Ovary (tissue), 9 donors: ENCODE measurements around the gene EXOSC7. TPM values are rescaled to one million over a fixed set of nuclear protein-coding genes. Genes with fewer than 3 reads are reported as not detected.

Experiments used
- DNase-seq, 5 donors: peaks; one replicate each; pipeline ENCODE4 v3.0.0-alpha.2; 2019 to 2020
- H3K27ac ChIP-seq, 2 donors: fragments of 200-600 bp; one replicate each; pipeline versions ENCODE4 v1.5.1 to v1.8.0; 2019 to 2022
- H3K27me3 ChIP-seq: fragments of 200-600 bp; one replicate; pipeline ENCODE4 v1.8.0; 2022
- H3K36me3 ChIP-seq: fragments of 200-600 bp; sonication (generic); one replicate; pipeline ENCODE4 v1.5.1; 2019
- H3K4me1 ChIP-seq: one replicate; pipeline ENCODE4 v1.8.1; 2013; ENCODE audit warnings: mild to moderate bottlenecking, moderate library complexity; ENCODE audit not compliant: insufficient read depth
- H3K4me3 ChIP-seq: fragments of 200-600 bp; sonication (generic); one replicate; pipeline ENCODE4 v1.5.1; 2017
- H3K9me3 ChIP-seq, 2 donors: fragments of 200-600 bp in 1 of 2; sonication (generic) in 1 of 2; one replicate each; pipeline versions ENCODE4 v1.5.1 to v1.8.1; 2013 to 2019; ENCODE audit warnings: mild to moderate bottlenecking in 1 of 2, moderate library complexity in 1 of 2
- CTCF ChIP-seq, 3 donors: fragments of 450-650 bp in 2 of 3; fragments of 200-600 bp in 1 of 3; IDR thresholded peaks; one replicate each; pipeline versions ENCODE4 v1.5.1 to v1.8.0; 2016 to 2022; ENCODE audit warnings: antibody characterized with exemption in 3 of 3, mild to moderate bottlenecking in 1 of 3
- EP300 ChIP-seq: sonication (generic); formaldehyde crosslinking; IDR thresholded peaks from one replicate; pipeline ENCODE4 v1.6.1; 2017; ENCODE audit warnings: antibody characterized with exemption
- POLR2A ChIP-seq: fragments of 450-650 bp; IDR thresholded peaks from one replicate; pipeline ENCODE4 v1.6.1; 2017; ENCODE audit warnings: antibody characterized with exemption, mild to moderate bottlenecking, moderate library complexity
- WGBS, 3 donors: extraction: QIAGEN DNeasy Blood & Tissue Kit in 1 of 3; methylation state at CpG; one replicate each; pipeline versions ENCODE4 v1.1.5 to v1.1.7; 2013 to 2017; 5-methylcytosine and 5-hydroxymethylcytosine counted together
- intact Hi-C, 4 donors: fragments of 100-400 bp; cut with DNase I; formaldehyde crosslinking; loops; one replicate each; pipeline versions ENCODE4 v1.11.0 to v1.15.1; 2022 to 2023
- polyA plus RNA-seq, 2 donors: library from polyadenylated mRNA; stranded (reverse); fragments of 200-250 nt in 1 of 2; fragments of 350-450 nt in 1 of 2; fragmentation: Illumina TruSeq in 1 of 2; extraction: RNeasy Lipid Tissue Mini Kit (QIAGEN cat#74804) in 1 of 2; gene quantifications; one replicate each; pipeline ENCODE4 v1.2.3, GENCODE V29; 2013 to 2014
- total RNA-seq, 7 donors: library from RNA; depleted of rRNA in 2 of 7; stranded (reverse); fragments of >200 nt in 2 of 7; fragmentation: NEBNext Ultra II Directional in 3 of 7; extraction: Animal tissue kit (Norgen Biotek cat#: 25700) in 3 of 7; gene quantifications; one replicate each; pipeline versions ENCODE4 v1.1.0 to v1.2.4, GENCODE V29; 2016 to 2023
- donor health status: DM: no; HTN: no; CAD: no; lungs with moderate emphysema.
- donor health status: DM: no; HTN: no; CAD: no.
- donor health status: Bipolar disorder and iron deficiency.
- donor health status: DM: yes; HTN: yes; CAD: no.
- donor health status: DM: no; HTN: no; CAD: no.
- donor health status: DM: yes; HTN: yes; CAD: no.

Gene EXOSC7
- total and polyA plus RNA-seq, 9 donors: 28.3 to 39.3 (median 35.4) TPM

DNA sequence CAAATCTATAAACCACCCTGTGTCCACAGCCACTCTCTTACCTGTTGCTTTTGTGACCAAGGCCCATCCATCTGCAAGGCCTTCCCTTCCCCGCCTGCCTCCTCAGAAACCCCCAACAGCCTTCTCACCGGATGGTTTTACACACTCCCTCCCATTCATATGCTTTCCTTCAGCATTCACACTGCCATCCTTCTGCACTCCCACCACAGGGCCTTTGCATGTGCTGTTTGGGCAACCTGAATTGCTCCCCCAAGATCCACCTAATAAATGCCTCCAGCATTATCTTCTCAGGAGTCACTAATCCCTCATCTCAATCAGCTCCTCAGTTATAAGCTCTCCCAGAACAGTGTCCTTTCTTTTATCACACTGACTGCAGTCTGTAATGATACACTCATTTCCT is 56.1 kb downstream of the EXOSC7 start:
- WGBS, 3 donors: 93 to 98% (median 94%) methylated on average over 2 of the region's 2 CpGs
- TF ChIP-seq POLR2A (no peak), CTCF (IDR thresholded peaks at IDR 0.05) (no peak), EP300 (no peak)
- H3K36me3 ChIP-seq: no peaks in the 10 kb centered on the region
- no peaks in the 10 kb centered on the region for H3K27me3 ChIP-seq
- intact Hi-C loops: loop anchor here in 3 of 4 donors (10.0 kb wide), 3 partner anchors 463 to 483 kb away; no protein-coding TSS in a partner anchor
- no peak overlapping the region for H3K4me3 ChIP-seq
- H3K4me1 ChIP-seq: peaks cover 7% of the 10 kb centered on the region
- no peaks in the 10 kb centered on the region for H3K9me3 ChIP-seq
- no peak overlapping the region for H3K27ac ChIP-seq
- DNase-seq: no peak

- Histone ChIP-seq H3K4me1 (peaks cover 6% of the 10 kb centered on the region), H3K36me3 (no peaks in the 10 kb centered on the region), H3K27ac (no peak overlapping the region), H3K27me3 (no peaks in the 10 kb centered on the region), H3K4me3 (no peak overlapping the region), H3K9me3 (no peaks in the 10 kb centered on the region)
- intact Hi-C loops: loop anchor here in 3 of 4 donors (10.0 kb wide), 3 partner anchors 461 to 481 kb away; no protein-coding TSS in a partner anchor
- DNase-seq: no peak
- WGBS, 3 donors: 76 to 85% (median 83%) methylated on average over 6 of the region's 6 CpGs
- TF ChIP-seq POLR2A (no peak), EP300 (no peak), CTCF (IDR thresholded peaks at IDR 0.05) (no peak)
These were observed 57.7 kb downstream of the EXOSC7 start for GRCh38 chr3:45033791-45034190.

DNA sequence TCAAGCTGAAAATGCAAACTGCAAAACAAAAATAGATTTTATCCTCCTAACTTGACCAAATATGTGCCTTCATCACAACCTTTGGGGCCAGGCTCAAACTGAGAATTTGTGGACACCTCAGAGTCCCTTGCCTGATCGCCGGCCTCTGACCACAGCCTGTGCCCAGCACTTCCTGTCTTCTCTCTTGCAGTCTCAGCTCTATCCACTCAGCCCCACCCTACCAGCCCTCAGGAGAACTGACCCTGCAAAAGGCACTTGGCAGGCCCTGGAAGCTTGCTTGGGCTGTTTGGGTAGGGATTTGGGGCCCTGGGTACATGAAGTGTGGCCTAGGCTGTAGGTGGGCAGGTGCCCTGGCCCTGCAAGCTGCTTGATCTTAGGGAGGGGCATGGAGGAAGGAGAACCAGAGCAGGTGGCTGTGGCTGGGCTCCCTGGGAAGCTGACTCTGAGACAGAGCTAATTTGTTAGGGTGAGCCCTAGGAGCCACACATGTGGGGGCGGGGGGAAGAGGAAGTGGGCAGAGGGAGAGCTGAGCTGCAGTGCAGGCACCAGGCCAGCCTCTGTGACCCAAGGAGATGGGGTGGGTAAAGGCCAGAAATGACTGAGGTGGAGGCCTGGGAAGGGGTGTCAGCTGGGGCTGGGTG is 58.7 kb downstream of the EXOSC7 start:
- intact Hi-C loops: loop anchor here (5.0 to 10.0 kb wide), 4 partner anchors 460 to 480 kb away; no protein-coding TSS in a partner anchor
- TF ChIP-seq POLR2A (no peak), CTCF (IDR thresholded peaks at IDR 0.05) (no peak), EP300 (no peak)
- Histone ChIP-seq H3K27ac (no peak overlapping the region), H3K4me3 (no peak overlapping the region), H3K27me3 (no peaks in the 10 kb centered on the region), H3K36me3 (no peaks in the 10 kb centered on the region), H3K9me3 (no peaks in the 10 kb centered on the region), H3K4me1 (peaks cover 6% of the 10 kb centered on the region)
- peak in 2 of 5 donors; percentile 28 to 34 for DNase-seq
- WGBS, 3 donors: 82 to 94% (median 90%) methylated on average over 3 of the region's 3 CpGs

GRCh38 chr3:45035441-45036301 is 59.6 kb downstream of the EXOSC7 start:
- intact Hi-C loops: loop anchor here (5.0 to 10.0 kb wide), 4 partner anchors 459 to 479 kb away; no protein-coding TSS in a partner anchor
- Histone ChIP-seq H3K27me3 (no peaks in the 10 kb centered on the region), H3K27ac (no peak overlapping the region), H3K4me1 (peaks cover 6% of the 10 kb centered on the region), H3K4me3 (peak overlapping the region; percentile 41), H3K36me3 (no peaks in the 10 kb centered on the region), H3K9me3 (no peaks in the 10 kb centered on the region)
- DNase-seq: peak; percentile 46 to 62 (median 49)
- WGBS, 3 donors: 21 to 33% (median 30%) methylated on average over 64 of the region's 64 CpGs
- TF ChIP-seq POLR2A: no peak
- no peak for TF ChIP-seq CTCF (IDR thresholded peaks at IDR 0.05)
- TF ChIP-seq EP300: no peak
